ENCODE results near the gene TRIM68. TPM values are rescaled to one million over a fixed set of nuclear protein-coding genes. Genes with fewer than 3 reads are reported as not detected.

The TRIM68 gene
- total RNA-seq, 1 donor from 2014 or later: 10.5 TPM

DNA sequence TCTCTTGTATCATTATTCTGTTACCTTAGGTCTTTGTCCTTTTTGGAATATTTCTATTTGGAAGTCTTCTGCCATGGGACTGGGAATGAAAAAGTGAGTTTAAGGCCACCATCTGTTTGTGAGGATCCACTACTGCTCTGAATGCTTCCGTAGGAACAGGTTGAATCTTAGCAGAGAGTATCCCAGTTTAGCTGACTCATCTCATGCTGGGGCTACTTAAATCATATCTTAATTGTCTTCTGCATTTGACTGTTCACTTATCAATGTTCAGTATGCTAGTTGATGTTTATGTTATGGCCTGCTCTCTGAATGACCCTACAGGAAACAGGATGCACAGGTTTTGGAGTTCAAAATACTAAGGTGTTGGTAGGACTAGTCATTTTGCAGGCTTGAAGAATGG lies 27.9 kb downstream of the TRIM68 start:
- Histone ChIP-seq H4K20me1 (ENCODE audit: low read depth) (no peaks in the 10 kb centered on the region), H3K79me2 (ENCODE audit: low read depth) (no peaks in the 10 kb centered on the region), H3K4me3 (no peak overlapping the region), H3K27ac (no peak overlapping the region), H2AFZ (replicated peaks) (no peak overlapping the region), H3K9ac (no peak overlapping the region), H3K4me1 (no peaks in the 10 kb centered on the region), H3K27me3 (no peaks in the 10 kb centered on the region), H3K9me3 (ENCODE audit: low read depth) (no peaks in the 10 kb centered on the region), H3K36me3 (no peaks in the 10 kb centered on the region), H3F3A (ENCODE audit: low read depth) (no peaks in the 10 kb centered on the region), H3K4me2 (no peak overlapping the region)
- Mint-ChIP-seq H3K4me1 (no peaks in the 10 kb centered on the region), H3K27ac (no peak overlapping the region), H3K36me3 (no peaks in the 10 kb centered on the region), H3K27me3 (ENCODE audit: insufficient read depth, low read depth) (no peaks in the 10 kb centered on the region), H3K9me3 (no peaks in the 10 kb centered on the region), H3K4me3 (no peak overlapping the region)
- TF ChIP-seq EZH2 (IDR thresholded peaks at IDR 0.05) (no peak), EZH2phosphoT487 (IDR thresholded peaks at IDR 0.05) (no peak), CTCF (IDR thresholded peaks at IDR 0.05) (no peak)
- DNase-seq (ENCODE audit: low spot score): no peak

DNA sequence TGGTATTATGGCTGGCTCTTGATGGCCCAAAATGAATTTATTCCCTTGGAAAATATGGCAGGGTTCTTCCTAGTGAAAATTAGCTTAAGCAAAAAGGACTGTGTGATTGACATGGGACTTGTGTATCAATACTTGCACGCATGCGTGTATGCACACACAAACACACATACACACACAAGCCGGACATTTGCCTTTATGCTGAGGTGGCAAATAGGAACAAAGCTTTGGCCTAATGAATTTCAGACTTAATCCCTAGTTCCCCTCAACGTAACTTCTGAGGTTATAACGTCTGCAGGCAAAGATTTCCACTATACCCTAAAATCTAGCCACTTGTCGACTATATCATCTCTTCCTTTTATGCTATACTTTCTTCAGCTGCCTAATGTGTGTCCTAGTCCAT lies 29.4 kb downstream of the TRIM68 start:
- no peaks in the 10 kb centered on the region for H3K4me1 ChIP-seq
- H3F3A ChIP-seq (ENCODE audit: low read depth): no peaks in the 10 kb centered on the region
- no peak overlapping the region for H3K9ac ChIP-seq
- no peak overlapping the region for H3K4me3 ChIP-seq
- no peaks in the 10 kb centered on the region for H3K27me3 Mint-ChIP-seq (ENCODE audit: insufficient read depth, low read depth)
- no peak overlapping the region for H3K4me2 ChIP-seq
- no peaks in the 10 kb centered on the region for H3K36me3 Mint-ChIP-seq
- no peak overlapping the region for H3K27ac Mint-ChIP-seq
- no peaks in the 10 kb centered on the region for H3K79me2 ChIP-seq (ENCODE audit: low read depth)
- TF ChIP-seq CTCF (IDR thresholded peaks at IDR 0.05) (no peak), EZH2phosphoT487 (IDR thresholded peaks at IDR 0.05) (no peak), EZH2 (IDR thresholded peaks at IDR 0.05) (no peak)
- H3K4me1 Mint-ChIP-seq: no peaks in the 10 kb centered on the region
- H3K27ac ChIP-seq: no peak overlapping the region
- DNase-seq (ENCODE audit: low spot score): no peak
- no peaks in the 10 kb centered on the region for H4K20me1 ChIP-seq (ENCODE audit: low read depth)
- H3K27me3 ChIP-seq: no peaks in the 10 kb centered on the region
- no peak overlapping the region for H2AFZ ChIP-seq (replicated peaks)
- H3K4me3 Mint-ChIP-seq: no peak overlapping the region
- H3K36me3 ChIP-seq: no peaks in the 10 kb centered on the region
- no peaks in the 10 kb centered on the region for H3K9me3 Mint-ChIP-seq
- H3K9me3 ChIP-seq (ENCODE audit: low read depth): no peaks in the 10 kb centered on the region

DNA sequence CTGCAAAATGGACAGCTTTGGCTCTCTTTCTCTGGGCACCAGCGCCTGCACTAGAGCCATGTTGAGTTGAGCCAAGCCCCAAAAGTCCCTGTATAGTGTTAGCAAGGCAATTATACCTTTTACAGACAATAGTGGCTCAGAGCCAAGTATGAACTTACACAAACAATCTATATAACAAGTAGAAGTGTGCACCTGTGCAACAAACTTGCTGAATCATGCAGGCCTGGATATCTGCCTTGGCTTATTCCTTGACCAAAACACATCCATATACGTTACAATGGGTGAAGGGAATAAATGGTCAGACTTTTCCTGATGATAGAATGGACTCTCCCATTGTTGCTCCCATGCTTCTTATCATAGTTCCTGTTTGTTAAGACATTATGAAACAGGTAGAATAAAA lies 30.3 kb downstream of the TRIM68 start:
- Mint-ChIP-seq H3K9me3 (no peaks in the 10 kb centered on the region), H3K27me3 (ENCODE audit: insufficient read depth, low read depth) (no peaks in the 10 kb centered on the region), H3K27ac (no peak overlapping the region), H3K4me3 (no peak overlapping the region), H3K36me3 (no peaks in the 10 kb centered on the region), H3K4me1 (no peaks in the 10 kb centered on the region)
- Histone ChIP-seq H3K9ac (no peak overlapping the region), H3K4me3 (no peak overlapping the region), H3K4me2 (no peak overlapping the region), H3K27me3 (no peaks in the 10 kb centered on the region), H4K20me1 (ENCODE audit: low read depth) (no peaks in the 10 kb centered on the region), H3K36me3 (no peaks in the 10 kb centered on the region), H3K27ac (no peak overlapping the region), H3K79me2 (ENCODE audit: low read depth) (no peaks in the 10 kb centered on the region), H3K4me1 (no peaks in the 10 kb centered on the region), H3F3A (ENCODE audit: low read depth) (no peaks in the 10 kb centered on the region), H3K9me3 (ENCODE audit: low read depth) (no peaks in the 10 kb centered on the region), H2AFZ (replicated peaks) (no peak overlapping the region)
- no peak for TF ChIP-seq EZH2 (IDR thresholded peaks at IDR 0.05)
- TF ChIP-seq EZH2phosphoT487 (IDR thresholded peaks at IDR 0.05): no peak
- no peak for TF ChIP-seq CTCF (IDR thresholded peaks at IDR 0.05)
- no peak for DNase-seq (ENCODE audit: low spot score)

DNA sequence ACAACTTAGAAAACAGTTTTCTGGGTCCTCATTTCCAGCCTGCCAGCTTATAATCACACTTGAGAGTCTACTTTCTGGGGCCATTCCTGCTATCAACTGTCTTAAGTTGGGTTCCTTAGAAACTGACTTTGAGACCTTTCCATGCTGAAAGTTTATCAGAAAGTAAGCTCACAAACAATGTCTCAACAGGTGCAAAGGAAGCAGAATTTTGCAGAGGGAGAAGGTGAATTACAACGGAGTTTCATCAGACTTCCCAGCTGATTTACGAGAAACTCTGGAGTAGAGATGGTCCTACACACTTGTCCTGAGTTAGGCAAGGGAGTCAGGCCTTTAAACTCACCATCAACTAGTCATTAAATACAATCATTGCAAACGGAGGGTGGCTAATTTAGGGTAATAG lies 31.2 kb downstream of the TRIM68 start:
- no peak for TF ChIP-seq EZH2phosphoT487 (IDR thresholded peaks at IDR 0.05)
- TF ChIP-seq EZH2 (IDR thresholded peaks at IDR 0.05): no peak
- TF ChIP-seq CTCF (IDR thresholded peaks at IDR 0.05): no peak
- Histone ChIP-seq H3K27ac (no peak overlapping the region), H4K20me1 (ENCODE audit: low read depth) (no peaks in the 10 kb centered on the region), H3K27me3 (no peaks in the 10 kb centered on the region), H3K9ac (no peak overlapping the region), H3K4me3 (no peak overlapping the region), H2AFZ (replicated peaks) (no peak overlapping the region), H3K9me3 (ENCODE audit: low read depth) (no peaks in the 10 kb centered on the region), H3K79me2 (ENCODE audit: low read depth) (no peaks in the 10 kb centered on the region), H3F3A (ENCODE audit: low read depth) (no peaks in the 10 kb centered on the region), H3K36me3 (no peaks in the 10 kb centered on the region), H3K4me1 (no peaks in the 10 kb centered on the region), H3K4me2 (no peak overlapping the region)
- no peak overlapping the region for H3K27ac Mint-ChIP-seq
- no peak for DNase-seq (ENCODE audit: low spot score)
- H3K36me3 Mint-ChIP-seq: no peaks in the 10 kb centered on the region
- H3K4me1 Mint-ChIP-seq: no peaks in the 10 kb centered on the region
- no peaks in the 10 kb centered on the region for H3K27me3 Mint-ChIP-seq (ENCODE audit: insufficient read depth, low read depth)
- H3K9me3 Mint-ChIP-seq: no peaks in the 10 kb centered on the region
- no peak overlapping the region for H3K4me3 Mint-ChIP-seq

All from neural progenitor cell (in vitro differentiated cells).